ENCODE data around the gene KIAA0586. TPM values are rescaled to one million over a fixed set of nuclear protein-coding genes. Genes with fewer than 3 reads are reported as not detected.
"Not testable (repeated sequence)": the region's sequence is repeated elsewhere in the genome, so short reads cannot be mapped to it uniquely, and the experiment has no call there.

KIAA0586 gene
- total RNA-seq, 1 donor from 2014 or later, result 14.5 TPM

DNA sequence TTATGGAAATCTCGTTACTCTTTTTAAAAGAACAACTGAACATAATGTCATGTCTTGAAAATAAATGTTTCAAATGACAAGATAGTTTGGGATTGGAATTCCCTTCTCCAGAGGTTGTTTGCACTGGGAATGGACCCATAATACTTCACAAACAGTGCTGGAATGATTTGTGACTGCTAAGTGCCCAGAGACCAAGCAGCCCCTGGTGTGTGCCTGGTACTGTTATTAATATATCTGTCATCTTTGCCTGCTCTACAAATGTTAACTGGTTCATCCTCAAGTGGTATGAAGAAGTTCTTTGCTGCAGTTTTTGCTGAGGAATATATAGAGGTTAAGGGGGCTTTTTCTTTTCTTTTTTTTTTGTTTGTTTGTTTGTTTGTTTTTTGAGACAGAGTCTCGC lies 145.3 kb downstream of the KIAA0586 start:
- TF ChIP-seq, protein P1, sequence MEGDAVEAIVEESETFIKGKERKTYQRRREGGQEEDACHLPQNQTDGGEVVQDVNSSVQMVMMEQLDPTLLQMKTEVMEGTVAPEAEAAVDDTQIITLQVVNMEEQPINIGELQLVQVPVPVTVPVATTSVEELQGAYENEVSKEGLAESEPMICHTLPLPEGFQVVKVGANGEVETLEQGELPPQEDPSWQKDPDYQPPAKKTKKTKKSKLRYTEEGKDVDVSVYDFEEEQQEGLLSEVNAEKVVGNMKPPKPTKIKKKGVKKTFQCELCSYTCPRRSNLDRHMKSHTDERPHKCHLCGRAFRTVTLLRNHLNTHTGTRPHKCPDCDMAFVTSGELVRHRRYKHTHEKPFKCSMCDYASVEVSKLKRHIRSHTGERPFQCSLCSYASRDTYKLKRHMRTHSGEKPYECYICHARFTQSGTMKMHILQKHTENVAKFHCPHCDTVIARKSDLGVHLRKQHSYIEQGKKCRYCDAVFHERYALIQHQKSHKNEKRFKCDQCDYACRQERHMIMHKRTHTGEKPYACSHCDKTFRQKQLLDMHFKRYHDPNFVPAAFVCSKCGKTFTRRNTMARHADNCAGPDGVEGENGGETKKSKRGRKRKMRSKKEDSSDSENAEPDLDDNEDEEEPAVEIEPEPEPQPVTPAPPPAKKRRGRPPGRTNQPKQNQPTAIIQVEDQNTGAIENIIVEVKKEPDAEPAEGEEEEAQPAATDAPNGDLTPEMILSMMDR (IDR thresholded peaks at IDR 0.05), result no peak
- no peak overlapping the region for H3K27ac Mint-ChIP-seq (ENCODE audit: unreplicated experiment)
- DNase-seq (ENCODE audit: low spot score), result no peak

GRCh38 chr14:58574623-58575022 lies 147.1 kb downstream of the KIAA0586 start:
- no peak for DNase-seq (ENCODE audit: low spot score)
- Mint-ChIP-seq H3K27ac (ENCODE audit: unreplicated experiment) (no peak overlapping the region), H3K27me3 (ENCODE audit: low read depth) (no peaks in the 10 kb centered on the region), H3K4me1 (ENCODE audit: low read depth) (peaks cover 13% of the 10 kb centered on the region), H3K4me3 (ENCODE audit: unreplicated experiment) (no peak overlapping the region), H3K36me3 (ENCODE audit: low read depth) (no peaks in the 10 kb centered on the region), H3K9me3 (ENCODE audit: low read depth) (no peaks in the 10 kb centered on the region)
- TF ChIP-seq, protein P1 (IDR thresholded peaks at IDR 0.05), result peak; percentile 41

More for the DNA sequence above, 145.3 kb downstream of the KIAA0586 start:
- Mint-ChIP-seq H3K4me1 (ENCODE audit: low read depth) (peaks cover 13% of the 10 kb centered on the region), H3K9me3 (ENCODE audit: low read depth) (no peaks in the 10 kb centered on the region), H3K4me3 (ENCODE audit: unreplicated experiment) (no peak overlapping the region), H3K27me3 (ENCODE audit: low read depth) (no peaks in the 10 kb centered on the region), H3K36me3 (ENCODE audit: low read depth) (no peaks in the 10 kb centered on the region)

DNA sequence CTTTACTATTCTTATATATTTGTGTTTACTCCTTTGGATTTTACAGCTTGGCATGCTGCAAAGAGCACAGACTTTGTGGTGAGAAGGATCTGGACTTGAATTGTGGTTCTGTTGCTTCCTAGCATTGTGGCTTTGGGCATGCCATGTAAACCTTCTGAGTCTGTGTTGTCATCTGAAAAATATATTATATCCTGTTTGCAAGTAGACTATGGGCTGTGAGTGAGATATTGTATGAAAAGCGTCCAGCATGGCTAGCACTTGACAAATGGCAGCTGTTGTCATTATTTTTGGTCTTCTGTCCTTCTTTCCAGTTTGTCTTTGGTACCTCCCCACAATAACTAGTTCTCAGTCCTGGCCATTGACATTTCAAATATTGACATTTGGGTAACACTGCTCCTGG lies 148.4 kb downstream of the KIAA0586 start:
- peaks cover 13% of the 10 kb centered on the region for H3K4me1 Mint-ChIP-seq (ENCODE audit: low read depth)
- H3K9me3 Mint-ChIP-seq (ENCODE audit: low read depth), result peaks cover 3% of the 10 kb centered on the region
- H3K27me3 Mint-ChIP-seq (ENCODE audit: low read depth), result no peaks in the 10 kb centered on the region
- DNase-seq (ENCODE audit: low spot score), result no peak
- H3K36me3 Mint-ChIP-seq (ENCODE audit: low read depth), result peaks cover 1% of the 10 kb centered on the region
- no peak overlapping the region for H3K27ac Mint-ChIP-seq (ENCODE audit: unreplicated experiment)
- H3K4me3 Mint-ChIP-seq (ENCODE audit: unreplicated experiment), result no peak overlapping the region
- TF ChIP-seq, protein P1 (IDR thresholded peaks at IDR 0.05), result no peak

DNA sequence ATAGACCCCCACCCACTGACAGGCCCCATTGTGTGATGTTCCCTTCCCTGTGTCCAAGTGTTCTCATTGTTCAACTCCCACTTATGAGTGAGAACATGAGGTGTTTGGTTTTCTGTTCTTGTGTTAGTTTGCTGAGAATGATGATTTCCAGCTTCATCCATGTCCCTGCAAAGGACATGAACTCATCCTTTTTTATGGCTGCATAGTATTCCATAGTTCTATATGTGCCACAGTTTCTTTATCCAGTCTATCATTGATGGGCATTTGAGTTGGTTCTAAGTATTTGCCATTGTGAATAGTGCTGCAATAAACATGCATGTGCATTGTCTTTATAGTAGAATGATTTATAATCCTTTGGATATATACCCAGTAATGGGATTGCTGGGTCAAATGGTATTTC lies 152.5 kb downstream of the KIAA0586 start:
- H3K27me3 Mint-ChIP-seq (ENCODE audit: low read depth); H3K4me3 Mint-ChIP-seq (ENCODE audit: unreplicated experiment); H3K27ac Mint-ChIP-seq (ENCODE audit: unreplicated experiment); DNase-seq (ENCODE audit: low spot score); H3K4me1 Mint-ChIP-seq (ENCODE audit: low read depth): not testable (repeated sequence)
- Mint-ChIP-seq H3K36me3 (ENCODE audit: low read depth) (peaks cover 15% of the 10 kb centered on the region), H3K9me3 (ENCODE audit: low read depth) (peaks cover 15% of the 10 kb centered on the region)

DNA sequence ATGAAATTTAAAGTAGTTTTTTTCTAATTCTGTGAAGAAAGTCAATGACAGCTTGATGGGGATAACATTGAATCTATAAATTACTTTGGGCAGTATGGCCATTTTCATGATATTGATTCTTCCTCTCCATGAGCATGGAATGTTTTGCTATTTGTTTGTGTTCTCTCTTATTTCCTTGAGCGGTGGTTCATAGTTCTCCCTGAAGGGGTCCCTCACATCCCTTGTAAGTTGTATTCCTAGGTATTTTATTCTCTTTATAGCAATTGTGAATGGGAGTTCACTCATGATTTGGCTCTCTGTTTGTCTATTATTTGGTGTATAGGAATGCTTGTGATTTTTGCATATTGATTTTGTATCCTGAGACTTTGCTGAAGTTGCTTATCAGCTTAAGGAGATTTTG lies 153.9 kb downstream of the KIAA0586 start:
- not testable (repeated sequence) for DNase-seq (ENCODE audit: low spot score); H3K4me1 Mint-ChIP-seq (ENCODE audit: low read depth); H3K27me3 Mint-ChIP-seq (ENCODE audit: low read depth); H3K4me3 Mint-ChIP-seq (ENCODE audit: unreplicated experiment); H3K27ac Mint-ChIP-seq (ENCODE audit: unreplicated experiment)
- H3K9me3 Mint-ChIP-seq (ENCODE audit: low read depth), result peaks cover 15% of the 10 kb centered on the region
- H3K36me3 Mint-ChIP-seq (ENCODE audit: low read depth), result peaks cover 15% of the 10 kb centered on the region

GRCh38 chr14:58584383-58584782 lies 156.9 kb downstream of the KIAA0586 start:
- no peak for DNase-seq (ENCODE audit: low spot score)
- H3K9me3 Mint-ChIP-seq (ENCODE audit: low read depth), result peaks cover 15% of the 10 kb centered on the region
- TF ChIP-seq, protein P1 (IDR thresholded peaks at IDR 0.05), result no peak

More at GRCh38 chr14:58584383-58584782, 156.9 kb downstream of the KIAA0586 start:
- H3K27ac Mint-ChIP-seq (ENCODE audit: unreplicated experiment), result no peak overlapping the region
- no peaks in the 10 kb centered on the region for H3K27me3 Mint-ChIP-seq (ENCODE audit: low read depth)
- H3K4me3 Mint-ChIP-seq (ENCODE audit: unreplicated experiment), result no peak overlapping the region
- peaks cover 9% of the 10 kb centered on the region for H3K4me1 Mint-ChIP-seq (ENCODE audit: low read depth)
- peaks cover 15% of the 10 kb centered on the region for H3K36me3 Mint-ChIP-seq (ENCODE audit: low read depth)
